ENCODE data around the gene KLHL36. TPM values are rescaled to one million over a fixed set of nuclear protein-coding genes. Genes with fewer than 3 reads are reported as not detected.
"Not testable (repeated sequence)": the region's sequence is repeated elsewhere in the genome, so short reads cannot be mapped to it uniquely, and the experiment has no call there.

Gene KLHL36
- total RNA-seq, 6 donors from 2014 or later: 44.1 to 92.2 (median 54.2) TPM

DNA sequence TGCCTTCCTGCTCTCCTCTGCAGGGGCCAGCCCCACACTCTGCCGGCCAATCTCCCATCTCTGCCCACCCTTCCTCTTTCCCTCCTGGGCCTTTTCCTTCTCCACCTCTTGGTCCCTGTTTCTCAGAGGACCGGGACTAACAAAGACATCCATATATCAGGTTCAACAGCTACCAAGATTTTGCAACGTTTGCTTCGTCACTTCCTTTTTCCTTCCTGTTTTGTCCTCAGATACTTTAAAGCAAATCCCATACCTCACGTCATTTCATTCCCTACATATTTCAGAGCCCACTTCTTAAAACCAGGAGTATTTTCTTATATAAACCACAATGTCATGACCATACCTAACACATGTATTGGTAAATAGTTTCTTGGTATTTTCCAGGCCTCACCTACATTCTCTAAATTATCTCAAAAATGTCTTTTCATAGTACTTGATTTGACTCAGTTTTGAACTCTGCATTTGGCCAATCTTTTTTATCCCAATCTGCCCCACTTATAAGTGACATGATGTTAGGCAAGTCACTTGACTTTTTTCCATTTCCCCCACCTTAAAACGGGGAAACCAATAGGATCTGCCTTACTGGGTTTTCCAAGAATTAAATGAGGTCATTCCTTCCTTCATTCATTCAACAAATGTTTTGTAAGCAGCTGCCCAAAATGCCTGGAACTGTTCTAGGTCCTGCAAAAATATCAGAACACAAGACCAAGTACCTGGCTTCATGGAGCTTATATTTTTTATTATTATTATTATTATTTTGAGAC is 44.3 kb downstream of the KLHL36 start:
- Histone ChIP-seq H3K27ac (peak overlapping the region in 1 of 4 donors; percentile 55), H3K27me3 (no peaks in the 10 kb centered on the region), H3K36me3 (no peaks in the 10 kb centered on the region), H3K4me1 (no peaks in the 10 kb centered on the region), H3K4me3 (no peak overlapping the region), H3K9me3 (no peaks in the 10 kb centered on the region)
- WGBS, 2 donors: 38 to 53% methylated on average over 6 of the region's 6 CpGs
- DNase-seq (peak in 1 of 2 donors; percentile 23), ATAC-seq (ENCODE audit: low FRiP score in 2 of 2) (peak in 1 of 2 donors; percentile 28)
- TF ChIP-seq, protein P1, sequence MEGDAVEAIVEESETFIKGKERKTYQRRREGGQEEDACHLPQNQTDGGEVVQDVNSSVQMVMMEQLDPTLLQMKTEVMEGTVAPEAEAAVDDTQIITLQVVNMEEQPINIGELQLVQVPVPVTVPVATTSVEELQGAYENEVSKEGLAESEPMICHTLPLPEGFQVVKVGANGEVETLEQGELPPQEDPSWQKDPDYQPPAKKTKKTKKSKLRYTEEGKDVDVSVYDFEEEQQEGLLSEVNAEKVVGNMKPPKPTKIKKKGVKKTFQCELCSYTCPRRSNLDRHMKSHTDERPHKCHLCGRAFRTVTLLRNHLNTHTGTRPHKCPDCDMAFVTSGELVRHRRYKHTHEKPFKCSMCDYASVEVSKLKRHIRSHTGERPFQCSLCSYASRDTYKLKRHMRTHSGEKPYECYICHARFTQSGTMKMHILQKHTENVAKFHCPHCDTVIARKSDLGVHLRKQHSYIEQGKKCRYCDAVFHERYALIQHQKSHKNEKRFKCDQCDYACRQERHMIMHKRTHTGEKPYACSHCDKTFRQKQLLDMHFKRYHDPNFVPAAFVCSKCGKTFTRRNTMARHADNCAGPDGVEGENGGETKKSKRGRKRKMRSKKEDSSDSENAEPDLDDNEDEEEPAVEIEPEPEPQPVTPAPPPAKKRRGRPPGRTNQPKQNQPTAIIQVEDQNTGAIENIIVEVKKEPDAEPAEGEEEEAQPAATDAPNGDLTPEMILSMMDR (IDR thresholded peaks at IDR 0.05): no peak
- TF ChIP-seq EP300 (IDR thresholded peaks at IDR 0.05) (no peak), POLR2A (IDR thresholded peaks at IDR 0.05) (no peak), POLR2AphosphoS5 (IDR thresholded peaks at IDR 0.05) (no peak)

DNA sequence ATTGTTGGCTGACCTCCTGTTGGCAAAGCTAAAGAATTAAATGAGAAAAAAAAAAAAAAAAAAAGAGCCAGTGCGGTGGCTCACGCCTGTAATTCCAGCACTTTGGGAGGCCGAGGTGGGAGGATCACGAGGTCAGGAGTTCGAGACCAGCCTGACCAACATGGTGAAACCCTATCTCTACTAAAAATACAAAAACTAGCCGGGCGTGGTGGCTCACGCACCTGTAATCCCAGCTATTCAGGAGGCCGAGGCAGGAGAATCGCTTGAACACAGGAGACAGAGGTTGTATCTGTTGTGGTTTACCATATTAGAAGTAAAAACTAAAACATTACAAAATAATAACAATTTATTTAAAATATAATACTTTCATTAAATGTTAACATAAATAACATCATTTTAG is 45.6 kb downstream of the KLHL36 start:
- 91 to 98% methylated on average over 10 of the region's 10 CpGs for WGBS, 2 donors
- H3K4me1 ChIP-seq; H3K27ac ChIP-seq; H3K4me3 ChIP-seq; H3K36me3 ChIP-seq; H3K9me3 ChIP-seq; H3K27me3 ChIP-seq; ATAC-seq (ENCODE audit: low FRiP score in 2 of 2); DNase-seq: not testable (repeated sequence)

DNA sequence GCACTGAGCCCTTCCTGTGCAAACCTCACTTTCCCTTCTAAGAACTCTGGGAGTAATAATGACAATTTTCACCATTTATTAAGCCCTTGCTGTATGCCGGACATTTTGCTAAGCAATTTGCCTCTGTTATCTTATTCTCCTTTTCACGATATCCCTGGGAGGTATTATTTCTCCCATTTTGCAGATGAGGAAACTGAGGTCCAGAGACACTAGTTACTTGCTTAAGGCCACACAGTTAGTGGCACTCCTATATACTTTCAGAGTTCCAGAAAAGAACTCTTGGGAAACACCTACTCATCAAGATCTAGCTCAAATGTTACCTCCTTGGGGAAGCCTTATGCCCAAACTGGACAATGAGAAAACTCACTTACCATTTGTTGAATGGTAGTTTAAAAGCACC is 46.7 kb downstream of the KLHL36 start:
- WGBS, 2 donors: 95 to 97% methylated on average over 2 of the region's 2 CpGs

DNA sequence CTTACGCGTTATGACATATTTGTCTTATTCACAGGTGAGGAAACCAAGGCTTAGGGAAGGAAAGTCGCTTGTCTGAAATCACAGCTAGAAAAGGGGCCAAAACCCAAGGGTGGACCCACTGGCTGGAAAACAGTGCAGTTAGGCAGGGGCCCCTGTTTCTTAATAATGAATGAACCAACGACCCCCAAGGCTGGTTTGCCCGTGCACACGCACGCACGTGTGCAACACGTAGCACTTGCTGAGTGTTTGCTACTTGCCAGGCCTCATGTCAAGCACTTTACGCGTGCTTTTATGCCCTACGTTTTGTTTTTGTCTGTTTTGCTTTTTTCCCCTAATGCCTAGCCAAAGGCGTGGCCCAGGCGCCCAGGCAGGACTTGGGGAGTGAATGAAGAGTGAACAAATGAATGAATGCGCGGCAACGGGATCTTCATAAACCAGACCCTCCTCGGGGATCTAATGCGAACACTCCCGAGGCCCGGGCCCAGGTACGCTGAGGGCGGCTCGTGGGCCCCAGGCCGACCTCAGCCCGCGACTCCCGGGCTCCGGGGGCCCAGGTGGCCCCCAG is 50.9 kb downstream of the KLHL36 start:
- Histone ChIP-seq H3K4me1 (peaks cover 23 to 34% (median 24%) of the 10 kb centered on the region in 4 donors), H3K27ac (peak overlapping the region in 2 of 4 donors; percentile 61 to 95), H3K27me3 (no peaks in the 10 kb centered on the region), H3K36me3 (no peaks in the 10 kb centered on the region), H3K4me3 (peak overlapping the region; percentile 74 to 100 (median 93)), H3K9me3 (no peaks in the 10 kb centered on the region)
- TF ChIP-seq, protein P1 (IDR thresholded peaks at IDR 0.05): no peak
- TF ChIP-seq POLR2AphosphoS5 (IDR thresholded peaks at IDR 0.05) (no peak), EP300 (IDR thresholded peaks at IDR 0.05) (no peak), POLR2A (IDR thresholded peaks at IDR 0.05) (no peak)
- DNase-seq (no peak), ATAC-seq (ENCODE audit: low FRiP score in 2 of 2) (peak in 1 of 2 donors; percentile 26)
- 23 to 35% methylated on average over 17 to 28 of the region's 29 CpGs for WGBS, 2 donors

More for the DNA sequence above, 46.7 kb downstream of the KLHL36 start:
- no peak for TF ChIP-seq POLR2A (IDR thresholded peaks at IDR 0.05)
- no peak for TF ChIP-seq POLR2AphosphoS5 (IDR thresholded peaks at IDR 0.05)
- TF ChIP-seq, protein P1 (IDR thresholded peaks at IDR 0.05): no peak
- TF ChIP-seq EP300 (IDR thresholded peaks at IDR 0.05): no peak
- no peaks in the 10 kb centered on the region for H3K9me3 ChIP-seq
- DNase-seq (no peak), ATAC-seq (ENCODE audit: low FRiP score in 2 of 2) (no peak)
- H3K4me3 ChIP-seq: no peak overlapping the region
- no peaks in the 10 kb centered on the region for H3K27me3 ChIP-seq
- no peaks in the 10 kb centered on the region for H3K36me3 ChIP-seq
- H3K27ac ChIP-seq: no peak overlapping the region
- H3K4me1 ChIP-seq: peaks cover 4 to 7% (median 6%) of the 10 kb centered on the region in 4 donors

DNA sequence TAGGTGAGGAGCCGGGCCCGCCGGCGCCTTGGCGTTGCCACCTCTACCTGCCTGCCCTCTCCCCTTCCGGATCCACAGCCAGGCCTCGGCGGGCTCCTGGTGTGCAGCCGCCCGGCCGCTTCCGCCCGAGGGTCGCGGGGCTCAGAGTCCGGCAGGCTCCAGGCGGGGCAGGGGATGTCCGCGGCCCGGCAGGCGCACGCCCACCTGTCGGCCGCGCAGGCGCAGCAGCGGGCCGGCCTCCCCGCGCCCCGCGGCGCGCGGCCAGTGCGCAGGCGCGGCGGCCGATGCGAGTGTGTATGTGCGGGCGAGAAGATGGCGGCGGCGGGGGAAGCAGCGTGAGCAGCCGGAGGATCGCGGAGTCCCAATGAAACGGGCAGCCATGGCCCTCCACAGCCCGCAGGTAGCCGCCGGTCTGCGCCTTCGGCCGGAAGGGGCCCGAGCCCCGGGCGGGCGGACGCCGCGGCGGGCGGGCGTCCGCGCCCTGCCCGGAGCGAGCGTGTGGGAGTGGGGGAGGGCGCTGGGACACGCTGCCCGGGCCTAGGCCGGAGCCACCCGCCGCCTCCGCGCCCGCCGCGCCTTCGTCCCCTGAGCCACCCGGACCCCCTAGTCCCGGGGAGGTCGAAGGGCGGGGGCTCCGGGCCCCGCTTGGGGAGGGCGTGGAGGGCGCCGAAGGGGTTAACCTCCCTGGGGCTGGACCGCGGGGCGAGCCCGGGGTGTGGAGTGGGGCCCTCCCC is 51.6 kb downstream of the KLHL36 start, which contains the start of gene USP10:
Gene USP10 (plus strand): TSS at position 289 of the 734 bp plus-strand sequence. CDS start 91 bp downstream, at position 380.
- H3K4me3 ChIP-seq: peak within 1 kb of the TSS; percentile 81 to 100 (median 93)
- 1% methylated on average over 26 of the region's 97 CpGs; no CpG with 5 or more reads in 1 of the 2 donors for WGBS, 2 donors
- no peaks in the 10 kb centered on the region for H3K27me3 ChIP-seq
- ATAC-seq (ENCODE audit: low FRiP score in 2 of 2) (peak in 1 of 2 donors; percentile 95), DNase-seq (peak; percentile 84 to 97)
- TF ChIP-seq POLR2A (IDR thresholded peaks at IDR 0.05) (peak in 1 of 4 donors; percentile 63), POLR2AphosphoS5 (IDR thresholded peaks at IDR 0.05) (peak in 1 of 2 donors; percentile 43), EP300 (IDR thresholded peaks at IDR 0.05) (no peak)
- TF ChIP-seq, protein P1 (IDR thresholded peaks at IDR 0.05): peak in 3 of 6 experiments; percentile 19 to 25 (median 20)
- peaks cover 28 to 41% (median 29%) of the 10 kb centered on the region in 4 donors for H3K4me1 ChIP-seq
- H3K9me3 ChIP-seq: no peaks in the 10 kb centered on the region
- H3K36me3 ChIP-seq: no peaks in the 10 kb centered on the region
- H3K27ac ChIP-seq: peak within 1 kb of the TSS; percentile 77 to 95 (median 89)

All from upper lobe of left lung (tissue), 6 donors.